Ishikawa (cell line): Measurements from ENCODE around the gene SSU72.

Experiments
- CEBPB ChIP-seq: IDR thresholded peaks from 2 replicates; pipeline ENCODE4 v1.6.1; 2012
- EGR1 ChIP-seq: IDR thresholded peaks from 2 replicates; pipeline ENCODE4 v1.6.1; 2012
- MAX ChIP-seq: IDR thresholded peaks from 2 replicates; pipeline ENCODE4 v1.6.1; 2012
- NFIC ChIP-seq: IDR thresholded peaks from 2 replicates; pipeline ENCODE4 v1.6.1; 2012
- RAD21 ChIP-seq: IDR thresholded peaks from 2 replicates; pipeline ENCODE4 v1.6.1; 2012; ENCODE audit warnings: low read depth
- REST ChIP-seq: IDR thresholded peaks from 2 replicates; pipeline ENCODE4 v1.6.1; 2012; ENCODE audit warnings: low read depth, mild to moderate bottlenecking
- TAF1 ChIP-seq: IDR thresholded peaks from 2 replicates; pipeline ENCODE4 v1.6.1; 2012; ENCODE audit warnings: low read depth, mild to moderate bottlenecking
- TCF12 ChIP-seq: IDR thresholded peaks from 2 replicates; pipeline ENCODE4 v1.6.1; 2012; ENCODE audit warnings: low read depth
- USF1 ChIP-seq: IDR thresholded peaks from 2 replicates; pipeline ENCODE4 v1.6.1; 2012
- ZBTB7A ChIP-seq: IDR thresholded peaks from 2 replicates; pipeline ENCODE4 v1.6.1; 2012; ENCODE audit warnings: low read depth

GRCh38 chr1:1598720-1599029 is 24.0 kb upstream of the SSU72 start:
- TF ChIP-seq ZBTB7A, result no peak
- no peak for TF ChIP-seq USF1
- TF ChIP-seq TAF1, result no peak
- TF ChIP-seq EGR1, result no peak
- no peak for TF ChIP-seq TCF12
- TF ChIP-seq RAD21, result no peak
- no peak for TF ChIP-seq NFIC
- TF ChIP-seq REST, result no peak
- no peak for TF ChIP-seq CEBPB
- no peak for TF ChIP-seq MAX
